ENCODE measurements around the gene SNX33. TPM values are rescaled to one million over a fixed set of nuclear protein-coding genes. Genes with fewer than 3 reads are reported as not detected.
A peak's percentile ranks its signal among the peaks of the same experiment; 100 is the strongest.
"Not testable (repeated sequence)": the region's sequence is repeated elsewhere in the genome, so short reads cannot be mapped to it uniquely, and the experiment has no call there.

The SNX33 gene
- polyA plus RNA-seq, 6 donors from 2014 or later, result 0.13 TPM; not detected in 5

GRCh38 chr15:75687486-75688277, 40.0 kb downstream of the SNX33 start:
- DNase-seq (no peak), ATAC-seq (ENCODE audit: low read depth in 2 of 2) (no peak)
- no peaks in the 10 kb centered on the region for H3K36me3 Mint-ChIP-seq
- H3K27me3 Mint-ChIP-seq, result peaks cover 3 to 14% (median 8%) of the 10 kb centered on the region in 3 donors
- peak overlapping the region in 1 of 8 donors; percentile 66 for H3K4me3 Mint-ChIP-seq
- peak overlapping the region in 1 of 6 donors; percentile 49 for H3K27ac Mint-ChIP-seq
- H3K9me3 Mint-ChIP-seq, result no peaks in the 10 kb centered on the region
- peaks cover 7 to 9% (median 9%) of the 10 kb centered on the region in 3 donors for H3K4me1 Mint-ChIP-seq

GRCh38 chr15:75688278-75688557, 40.5 kb downstream of the SNX33 start:
- Mint-ChIP-seq H3K36me3 (no peaks in the 10 kb centered on the region), H3K27me3 (peaks cover 3 to 15% (median 8%) of the 10 kb centered on the region in 3 donors), H3K27ac (peak overlapping the region in 1 of 6 donors; percentile 49), H3K4me1 (peaks cover 10 to 15% (median 12%) of the 10 kb centered on the region in 3 donors), H3K9me3 (no peaks in the 10 kb centered on the region), H3K4me3 (peak overlapping the region in 1 of 8 donors; percentile 66)
- DNase-seq (no peak), ATAC-seq (ENCODE audit: low read depth in 2 of 2) (no peak)

- Mint-ChIP-seq H3K36me3 (no peaks in the 10 kb centered on the region), H3K27me3 (peaks cover 3 to 15% (median 8%) of the 10 kb centered on the region in 3 donors), H3K27ac (no peak overlapping the region), H3K4me1 (peaks cover 10 to 19% (median 18%) of the 10 kb centered on the region in 3 donors), H3K4me3 (no peak overlapping the region), H3K9me3 (no peaks in the 10 kb centered on the region)
- no peak for DNase-seq
- ATAC-seq (ENCODE audit: low read depth in 2 of 2), result no peak
Measured at GRCh38 chr15:75688831-75689230, 41.1 kb downstream of the SNX33 start.

GRCh38 chr15:75689429-75689828, 41.7 kb downstream of the SNX33 start:
- not testable (repeated sequence) for ATAC-seq (ENCODE audit: low read depth in 2 of 2)

GRCh38 chr15:75692311-75692710, 44.6 kb downstream of the SNX33 start:
- Mint-ChIP-seq H3K4me3 (peak overlapping the region; percentile 10 to 87 (median 75)), H3K27ac (peak overlapping the region in 4 of 6 donors; percentile 63 to 88 (median 86))
- not testable (repeated sequence) for DNase-seq

More at GRCh38 chr15:75689429-75689828, 41.7 kb downstream of the SNX33 start:
- peak overlapping the region in 1 of 6 donors; percentile 60 for H3K27ac Mint-ChIP-seq
- peaks cover 14 to 25% (median 24%) of the 10 kb centered on the region in 3 donors for H3K4me1 Mint-ChIP-seq
- not testable (repeated sequence) for DNase-seq, H3K9me3 Mint-ChIP-seq, H3K36me3 Mint-ChIP-seq, H3K4me3 Mint-ChIP-seq
- H3K27me3 Mint-ChIP-seq, result peaks cover 3 to 15% (median 8%) of the 10 kb centered on the region in 3 donors

GRCh38 chr15:75693028-75693427, 45.3 kb downstream of the SNX33 start:
- Mint-ChIP-seq H3K4me1 (peaks cover 42 to 58% (median 58%) of the 10 kb centered on the region in 3 donors), H3K4me3 (peak overlapping the region in 5 of 8 donors; percentile 29 to 77 (median 55)), H3K27me3 (peaks cover 2 to 12% (median 4%) of the 10 kb centered on the region in 3 donors)
- not testable (repeated sequence) for H3K36me3 Mint-ChIP-seq; ATAC-seq (ENCODE audit: low read depth in 2 of 2); H3K27ac Mint-ChIP-seq; H3K9me3 Mint-ChIP-seq; DNase-seq

More at GRCh38 chr15:75692311-75692710, 44.6 kb downstream of the SNX33 start:
- H3K4me1 Mint-ChIP-seq, result peaks cover 37 to 51% (median 50%) of the 10 kb centered on the region in 3 donors
- H3K9me3 Mint-ChIP-seq; H3K36me3 Mint-ChIP-seq; ATAC-seq (ENCODE audit: low read depth in 2 of 2): not testable (repeated sequence)
- H3K27me3 Mint-ChIP-seq, result peaks cover 3 to 15% (median 8%) of the 10 kb centered on the region in 3 donors

GRCh38 chr15:75693501-75694240, 46.0 kb downstream of the SNX33 start:
- Mint-ChIP-seq H3K27ac (peak overlapping the region in 3 of 6 donors; percentile 26 to 99 (median 33)), H3K9me3 (no peaks in the 10 kb centered on the region), H3K4me3 (peak overlapping the region in 6 of 8 donors; percentile 53 to 84 (median 76)), H3K36me3 (no peaks in the 10 kb centered on the region), H3K27me3 (peaks cover 0 to 7% (median 0%) of the 10 kb centered on the region in 3 donors), H3K4me1 (peaks cover 40 to 63% (median 62%) of the 10 kb centered on the region in 3 donors)
- DNase-seq (no peak), ATAC-seq (ENCODE audit: low read depth in 2 of 2) (no peak)

GRCh38 chr15:75694241-75695182, 46.8 kb downstream of the SNX33 start:
- ATAC-seq (ENCODE audit: low read depth in 2 of 2) (peak; percentile 33 to 34), DNase-seq (no peak)
- peak overlapping the region; percentile 55 to 91 (median 82) for H3K4me3 Mint-ChIP-seq
- no peaks in the 10 kb centered on the region for H3K36me3 Mint-ChIP-seq
- peak overlapping the region in 5 of 6 donors; percentile 84 to 99 (median 95) for H3K27ac Mint-ChIP-seq
- no peaks in the 10 kb centered on the region for H3K9me3 Mint-ChIP-seq
- peaks cover 48 to 70% (median 70%) of the 10 kb centered on the region in 3 donors for H3K4me1 Mint-ChIP-seq
- H3K27me3 Mint-ChIP-seq, result peaks cover 0 to 7% (median 0%) of the 10 kb centered on the region in 3 donors

DNA sequence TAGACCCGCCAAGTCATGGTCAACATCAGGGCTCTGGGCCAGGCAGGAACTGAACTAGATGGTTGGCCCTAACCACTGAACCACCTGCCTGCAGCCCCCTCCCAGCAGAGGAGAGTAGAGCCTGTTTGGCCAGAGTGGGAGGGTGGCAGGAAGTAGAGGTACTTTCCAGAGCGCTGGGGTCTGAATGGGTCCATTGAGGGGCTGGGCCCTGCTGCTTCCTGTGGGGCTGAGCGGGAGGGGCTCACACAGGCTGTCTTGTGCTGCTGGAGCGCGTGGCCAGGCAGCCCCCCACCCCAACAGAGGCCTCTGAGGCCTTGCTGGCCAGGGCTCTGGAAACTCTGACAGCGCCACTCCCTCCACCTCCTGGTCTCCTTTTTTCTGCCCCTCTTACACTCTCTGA, 47.5 kb downstream of the SNX33 start:
- DNase-seq (peak; percentile 63), ATAC-seq (ENCODE audit: low read depth in 2 of 2) (peak; percentile 19 to 20)
- Mint-ChIP-seq H3K4me3 (peak overlapping the region; percentile 63 to 91 (median 82)), H3K27ac (peak overlapping the region; percentile 71 to 99 (median 92)), H3K36me3 (no peaks in the 10 kb centered on the region), H3K27me3 (peaks cover 0 to 7% (median 0%) of the 10 kb centered on the region in 3 donors), H3K9me3 (no peaks in the 10 kb centered on the region), H3K4me1 (peaks cover 53 to 77% (median 77%) of the 10 kb centered on the region in 3 donors)

- peak overlapping the region; percentile 63 to 90 (median 82) for H3K4me3 Mint-ChIP-seq
- H3K27me3 Mint-ChIP-seq, result peaks cover 0 to 7% (median 0%) of the 10 kb centered on the region in 3 donors
- H3K4me1 Mint-ChIP-seq, result peaks cover 58 to 83% (median 83%) of the 10 kb centered on the region in 3 donors
- H3K36me3 Mint-ChIP-seq, result no peaks in the 10 kb centered on the region
- H3K9me3 Mint-ChIP-seq, result no peaks in the 10 kb centered on the region
- DNase-seq (peak; percentile 50), ATAC-seq (ENCODE audit: low read depth in 2 of 2) (peak; percentile 12 to 21)
- H3K27ac Mint-ChIP-seq, result peak overlapping the region; percentile 71 to 99 (median 94)
Measured at GRCh38 chr15:75695634-75696310, 48.1 kb downstream of the SNX33 start.

GRCh38 chr15:75696311-75696720, 48.6 kb downstream of the SNX33 start:
- Mint-ChIP-seq H3K4me1 (peaks cover 63 to 88% (median 88%) of the 10 kb centered on the region in 3 donors), H3K27ac (peak overlapping the region; percentile 49 to 99 (median 92)), H3K27me3 (peaks cover 0 to 7% (median 0%) of the 10 kb centered on the region in 3 donors), H3K4me3 (peak overlapping the region; percentile 17 to 90 (median 76)), H3K36me3 (no peaks in the 10 kb centered on the region), H3K9me3 (no peaks in the 10 kb centered on the region)
- ATAC-seq (ENCODE audit: low read depth in 2 of 2) (peak; percentile 26 to 38), DNase-seq (peak; percentile 65)

DNA sequence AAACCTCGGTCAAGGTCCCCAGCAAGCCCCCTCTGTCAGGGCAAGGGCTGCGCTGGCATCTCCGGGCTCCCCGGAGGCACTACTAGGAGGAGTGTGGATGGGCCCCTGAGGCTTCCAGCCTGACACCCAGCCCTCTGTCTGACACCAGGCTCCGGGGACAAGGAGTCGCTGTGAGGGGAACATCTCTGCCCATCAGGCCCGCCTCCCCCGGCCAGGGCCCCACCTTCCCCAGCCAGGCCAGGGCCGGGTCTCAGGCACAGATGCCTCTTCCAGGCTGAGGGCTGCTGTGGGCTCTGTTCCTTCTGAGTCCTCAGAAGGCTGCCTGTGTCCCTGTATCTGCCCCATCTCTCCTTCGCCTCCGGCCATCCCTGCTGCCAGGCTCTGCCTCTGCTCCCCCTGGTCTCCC, 49.1 kb downstream of the SNX33 start:
- no peak for DNase-seq
- H3K4me1 Mint-ChIP-seq, result peaks cover 67 to 94% (median 94%) of the 10 kb centered on the region in 3 donors
- H3K27me3 Mint-ChIP-seq, result peaks cover 0 to 7% (median 0%) of the 10 kb centered on the region in 3 donors
- peaks cover 0 to 1% (median 0%) of the 10 kb centered on the region in 7 donors for H3K9me3 Mint-ChIP-seq
- H3K36me3 Mint-ChIP-seq, result no peaks in the 10 kb centered on the region
- H3K27ac Mint-ChIP-seq, result peak overlapping the region in 4 of 6 donors; percentile 84 to 99 (median 92)
- H3K4me3 Mint-ChIP-seq, result peak overlapping the region in 4 of 8 donors; percentile 29 to 89 (median 66)
- ATAC-seq (ENCODE audit: low read depth in 2 of 2), result no peak
